GM12872 (cell line): ENCODE results near the gene ANKHD1.

Experiments
- CTCF ChIP-seq: IDR thresholded peaks from 3 replicates; pipeline ENCODE4 v1.5.1; 2011; ENCODE audit warnings: low read depth, mild to moderate bottlenecking, low read length, moderate library complexity; ENCODE audit not compliant: insufficient read depth

Gene ANKHD1

GRCh38 chr5:140360681-140361479 is 40.8 kb upstream of the ANKHD1 start:
- TF ChIP-seq CTCF: no peak

- no peak for TF ChIP-seq CTCF
Measured at GRCh38 chr5:140361901-140362300, 39.7 kb upstream of the ANKHD1 start.

GRCh38 chr5:140362311-140362710 is 39.3 kb upstream of the ANKHD1 start:
- TF ChIP-seq CTCF: no peak

- TF ChIP-seq CTCF: peak; percentile 98
Measured at GRCh38 chr5:140362875-140363630, 38.6 kb upstream of the ANKHD1 start.

- TF ChIP-seq CTCF: no peak
Measured at GRCh38 chr5:140363631-140364471, 37.8 kb upstream of the ANKHD1 start.

GRCh38 chr5:140364472-140364765 is 37.2 kb upstream of the ANKHD1 start:
- no peak for TF ChIP-seq CTCF

- no peak for TF ChIP-seq CTCF
Measured at GRCh38 chr5:140365282-140365681, 36.4 kb upstream of the ANKHD1 start.
